Loucy (cell line): ENCODE results near the gene SIGLEC11.
"Not testable (repeated sequence)": the region's sequence is repeated elsewhere in the genome, so short reads cannot be mapped to it uniquely, and the experiment has no call there.

Experiments used
- EZH2phosphoT487 ChIP-seq: fragments of 200-600 bp; IDR thresholded peaks from 2 replicates; pipeline ENCODE4 v1.6.1; 2018; ENCODE audit warnings: antibody characterized with exemption, mild to moderate bottlenecking, moderate library complexity, borderline replicate concordance
- TF ChIP-seq, protein P1 (sequence below): fragments of 200-600 bp; sonication (generic); conservative IDR thresholded peaks from 2 replicates; pipeline ENCODE4 v1.5.1; 2014; ENCODE audit warnings: mild to moderate bottlenecking, antibody characterized with exemption, low read length

DNA sequence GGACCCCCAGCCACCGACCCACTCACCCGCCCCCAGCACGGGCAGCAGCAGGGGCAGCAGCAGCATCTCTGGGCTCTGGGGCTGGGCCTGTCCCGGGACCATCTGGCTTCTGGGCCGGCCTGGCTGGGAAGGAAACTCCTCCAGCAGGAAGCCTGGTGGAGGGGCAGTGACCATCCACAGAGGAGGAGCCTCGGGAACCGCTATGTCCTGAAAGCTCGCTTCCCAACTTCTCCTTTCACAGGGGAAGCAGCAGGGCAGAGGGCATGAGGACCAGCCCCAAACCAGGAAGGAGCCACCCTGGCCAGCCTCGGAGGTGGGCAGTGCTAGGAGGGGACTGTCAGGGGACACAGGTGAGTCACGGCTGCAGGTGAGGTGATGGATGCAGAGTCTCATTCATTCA lies at the start of gene SIGLEC11:
- TF ChIP-seq, protein P1, sequence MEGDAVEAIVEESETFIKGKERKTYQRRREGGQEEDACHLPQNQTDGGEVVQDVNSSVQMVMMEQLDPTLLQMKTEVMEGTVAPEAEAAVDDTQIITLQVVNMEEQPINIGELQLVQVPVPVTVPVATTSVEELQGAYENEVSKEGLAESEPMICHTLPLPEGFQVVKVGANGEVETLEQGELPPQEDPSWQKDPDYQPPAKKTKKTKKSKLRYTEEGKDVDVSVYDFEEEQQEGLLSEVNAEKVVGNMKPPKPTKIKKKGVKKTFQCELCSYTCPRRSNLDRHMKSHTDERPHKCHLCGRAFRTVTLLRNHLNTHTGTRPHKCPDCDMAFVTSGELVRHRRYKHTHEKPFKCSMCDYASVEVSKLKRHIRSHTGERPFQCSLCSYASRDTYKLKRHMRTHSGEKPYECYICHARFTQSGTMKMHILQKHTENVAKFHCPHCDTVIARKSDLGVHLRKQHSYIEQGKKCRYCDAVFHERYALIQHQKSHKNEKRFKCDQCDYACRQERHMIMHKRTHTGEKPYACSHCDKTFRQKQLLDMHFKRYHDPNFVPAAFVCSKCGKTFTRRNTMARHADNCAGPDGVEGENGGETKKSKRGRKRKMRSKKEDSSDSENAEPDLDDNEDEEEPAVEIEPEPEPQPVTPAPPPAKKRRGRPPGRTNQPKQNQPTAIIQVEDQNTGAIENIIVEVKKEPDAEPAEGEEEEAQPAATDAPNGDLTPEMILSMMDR = not testable (repeated sequence)
- not testable (repeated sequence) for TF ChIP-seq EZH2phosphoT487
